Activated T-cell treated with anti-CD3 and anti-CD28 coated beads for 24 hours (primary cell): Measurements from ENCODE around the gene SOX2.

Experiments used
- DNase-seq: peaks from one replicate; pipeline ENCODE4 v3.0.0-alpha.2; 2020; ENCODE audit warnings: low read depth

Gene SOX2

GRCh38 chr3:181704421-181705085 lies 7.2 kb upstream of the SOX2 start:
- no peak for DNase-seq

- DNase-seq: no peak
These were observed 6.6 kb upstream of the SOX2 start for GRCh38 chr3:181705086-181705480.

GRCh38 chr3:181707980-181708379 lies 3.7 kb upstream of the SOX2 start:
- DNase-seq: no peak

GRCh38 chr3:181709537-181710279 lies 2.0 kb upstream of the SOX2 start:
- peak; percentile 44 for DNase-seq

- DNase-seq: no peak
These were observed 1.1 kb upstream of the SOX2 start for GRCh38 chr3:181710345-181711291.

- no peak for DNase-seq
These were observed 464 bp downstream of the SOX2 start for GRCh38 chr3:181712226-181712552.

- no peak for DNase-seq
These were observed 991 bp downstream of the SOX2 start for GRCh38 chr3:181712553-181713279.

- no peak for DNase-seq
These were observed 1.5 kb downstream of the SOX2 start for GRCh38 chr3:181713280-181713647.

GRCh38 chr3:181713676-181714612 lies 2.2 kb downstream of the SOX2 start:
- no peak for DNase-seq

- DNase-seq: no peak
These were observed 4.0 kb downstream of the SOX2 start for GRCh38 chr3:181715571-181716340.

GRCh38 chr3:181716966-181717365 lies 5.2 kb downstream of the SOX2 start:
- DNase-seq: no peak

GRCh38 chr3:181717549-181718171 lies 5.9 kb downstream of the SOX2 start:
- no peak for DNase-seq

GRCh38 chr3:181718369-181718768 lies 6.6 kb downstream of the SOX2 start:
- no peak for DNase-seq

- no peak for DNase-seq
These were observed 7.5 kb downstream of the SOX2 start for GRCh38 chr3:181718987-181719911.

GRCh38 chr3:181719991-181720680 lies 8.4 kb downstream of the SOX2 start:
- DNase-seq: no peak

- DNase-seq: no peak
These were observed 9.5 kb downstream of the SOX2 start for GRCh38 chr3:181721046-181721875.

- no peak for DNase-seq
These were observed 10.4 kb downstream of the SOX2 start for GRCh38 chr3:181722156-181722555.
